CD4-positive, alpha-beta memory T cell (primary cell): ENCODE data around the gene TIMM10. TPM values are rescaled to one million over a fixed set of nuclear protein-coding genes. Genes with fewer than 3 reads are reported as not detected.
A peak's percentile ranks its signal among the peaks of the same experiment; 100 is the strongest.

ENCODE experiments used
- CTCF ChIA-PET: fragments of 350-600 bp; sonication (Branson Sonifier 250); formaldehyde crosslinking; loops from one replicate; lab custom pipeline; 2021; ENCODE audit warnings: inconsistent platforms; ENCODE audit not compliant: partially characterized antibody; lab: Charles Lee
- POLR2A ChIA-PET: fragments of 350-600 bp; sonication (Branson Sonifier 250); formaldehyde crosslinking; loops from one replicate; lab custom pipeline; 2021; ENCODE audit not compliant: partially characterized antibody; lab: Charles Lee
- DNase-seq, 5 donors: peaks; one replicate each; pipeline versions ENCODE4 v3.0.0 to v3.0.0-alpha.2; 2020 to 2022; ENCODE audit warnings: mixed read lengths in 1 of 5
- H3K27ac ChIP-seq: one replicate; pipeline ENCODE4 v1.7.0; 2013; ENCODE audit warnings: low read depth, low read length
- H3K27me3 ChIP-seq: 2 replicates; pipeline ENCODE4 v1.7.0; 2013; ENCODE audit warnings: mild to moderate bottlenecking, low read length, moderate library complexity; ENCODE audit not compliant: insufficient read depth
- H3K36me3 ChIP-seq: 2 replicates; pipeline ENCODE4 v1.7.0; 2013; ENCODE audit warnings: mild to moderate bottlenecking, low read length, moderate library complexity; ENCODE audit not compliant: insufficient read depth
- H3K4me1 ChIP-seq: 2 replicates; pipeline ENCODE4 v1.7.0; 2013; ENCODE audit warnings: mild to moderate bottlenecking, low read length, moderate library complexity; ENCODE audit not compliant: insufficient read depth
- H3K4me3 ChIP-seq, 2 donors: one replicate each; pipeline ENCODE4 v1.7.0; 2013; ENCODE audit warnings: low read length in 2 of 2, mild to moderate bottlenecking in 1 of 2
- H3K9me3 ChIP-seq, 2 donors: one replicate each; pipeline ENCODE4 v1.7.0; 2013; ENCODE audit warnings: low read length in 2 of 2, control low read depth in 1 of 2; ENCODE audit not compliant: control insufficient read depth in 1 of 2
- H3K27ac Mint-ChIP-seq, 7 donors: one replicate each; pipeline ENCODE4 v1.8.0; 2020 to 2021; ENCODE audit warnings: mixed read lengths in 7 of 7, mild to moderate bottlenecking in 6 of 7, inconsistent platforms in 3 of 7, moderate library complexity in 3 of 7
- H3K27me3 Mint-ChIP-seq, 2 donors: one replicate each; pipeline ENCODE4 v1.8.0; 2020 to 2021; ENCODE audit warnings: mixed read lengths in 2 of 2
- H3K36me3 Mint-ChIP-seq, 2 donors: one replicate each; pipeline ENCODE4 v1.8.0; 2020 to 2021; ENCODE audit warnings: mixed read lengths in 2 of 2, inconsistent platforms in 1 of 2, mild to moderate bottlenecking in 1 of 2
- H3K4me1 Mint-ChIP-seq, 4 donors: one replicate each; pipeline ENCODE4 v1.8.0; 2020 to 2021; ENCODE audit warnings: mixed read lengths in 4 of 4, mild to moderate bottlenecking in 1 of 4
- H3K4me3 Mint-ChIP-seq, 8 donors: one replicate each; pipeline ENCODE4 v1.8.0; 2020 to 2021; ENCODE audit warnings: mixed read lengths in 8 of 8, mild to moderate bottlenecking in 7 of 8, moderate library complexity in 6 of 8, inconsistent platforms in 3 of 8
- H3K9me3 Mint-ChIP-seq, 8 donors: one replicate each; pipeline ENCODE4 v1.8.0; 2020 to 2021; ENCODE audit warnings: mixed read lengths in 8 of 8, mild to moderate bottlenecking in 5 of 8, inconsistent platforms in 3 of 8, moderate library complexity in 1 of 8
- intact Hi-C: fragments of 100-400 bp; cut with micrococcal nuclease; formaldehyde crosslinking; loops from one replicate; pipeline ENCODE4 v1.15.1; 2023
- polyA plus RNA-seq, 2 donors: library from polyadenylated mRNA; unstranded; fragments of 300-500 nt; fragmentation: Illumina TruSeq; gene quantifications; one replicate each; pipeline ENCODE4 v1.2.3, GENCODE V29; 2021
- total RNA-seq, 2 experiments: library from RNA; stranded (reverse); gene quantifications; one replicate each; pipeline ENCODE4 v1.2.3, GENCODE V29; 2021

Gene TIMM10
- total and polyA plus RNA-seq, 4 experiments from 2014 or later: 30.4 to 62.1 (median 43.8) TPM

DNA sequence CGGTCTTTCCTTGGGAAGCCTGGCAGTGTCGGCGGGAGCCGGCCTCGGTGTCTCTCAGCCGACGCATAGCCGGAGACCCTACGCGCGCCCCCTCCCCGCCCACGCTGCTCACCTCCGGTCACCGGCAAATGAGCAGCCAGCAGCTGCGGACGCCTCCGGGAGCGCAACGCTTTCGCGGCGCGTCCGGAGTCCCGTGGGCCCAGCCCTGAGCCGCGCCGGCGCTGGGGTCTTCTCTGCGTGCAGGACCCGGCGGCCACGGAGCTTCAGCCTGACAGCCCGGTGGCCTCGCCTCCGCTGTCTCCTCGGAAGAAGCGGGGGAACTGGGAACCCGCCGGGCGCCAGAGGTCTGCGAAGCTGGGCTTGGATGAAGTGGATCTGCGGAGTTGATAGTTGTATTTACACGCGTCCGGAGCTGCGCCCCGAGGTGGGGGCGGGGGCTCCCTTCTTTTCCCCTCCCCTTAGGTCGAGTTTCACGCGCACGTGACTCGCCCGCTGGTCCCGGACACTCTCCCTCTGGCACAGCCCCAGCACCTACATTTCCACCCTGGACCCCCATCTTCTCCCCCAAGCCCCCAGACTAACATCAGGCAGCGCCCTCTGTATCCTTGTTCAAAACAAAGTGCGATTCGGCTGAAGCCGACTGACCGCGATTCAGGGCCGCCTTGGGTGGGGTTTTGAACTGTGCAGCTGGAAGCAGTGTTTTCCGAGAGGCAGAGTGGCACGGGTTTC lies 15.1 kb downstream of the TIMM10 start, which contains the start of gene SLC43A1:
Gene SLC43A1 (minus strand): TSS at position 371 of the 729 bp plus-strand sequence. CDS start 1,591 bp downstream, outside the sequence.
- Mint-ChIP-seq H3K9me3 (no peaks in the 10 kb centered on the region), H3K4me1 (peaks cover 17 to 32% (median 26%) of the 10 kb centered on the region in 4 donors), H3K27ac (peak within 1 kb of the TSS; percentile 78 to 95 (median 89)), H3K4me3 (peak within 1 kb of the TSS; percentile 97 to 99 (median 98)), H3K27me3 (no peaks in the 10 kb centered on the region), H3K36me3 (peaks cover 0 to 8% of the 10 kb centered on the region in 2 donors)
- Histone ChIP-seq H3K4me1 (peaks cover 22% of the 10 kb centered on the region), H3K27me3 (no peaks in the 10 kb centered on the region), H3K27ac (peak within 1 kb of the TSS; percentile 43), H3K9me3 (no peaks in the 10 kb centered on the region), H3K4me3 (peak within 1 kb of the TSS; percentile 69 to 84), H3K36me3 (no peaks in the 10 kb centered on the region)
- ChIA-PET POLR2A (interaction anchor here (0.9 to 3.7 kb wide), 11 partner anchors 9 to 226 kb away, joined by 3 to 23 read pairs (median 6); partner anchors contain the start of genes SELENOH, SSRP1, TIMM10 and TNKS1BP1), CTCF (interaction anchor here (1.1 to 25.5 kb wide), 8 partner anchors 10 to 129 kb away, joined by 4 to 848 read pairs (median 4); no protein-coding TSS in a partner anchor)
- intact Hi-C loops: no loop called here
- DNase-seq: peak in 2 of 5 donors; percentile 10 to 13

DNA sequence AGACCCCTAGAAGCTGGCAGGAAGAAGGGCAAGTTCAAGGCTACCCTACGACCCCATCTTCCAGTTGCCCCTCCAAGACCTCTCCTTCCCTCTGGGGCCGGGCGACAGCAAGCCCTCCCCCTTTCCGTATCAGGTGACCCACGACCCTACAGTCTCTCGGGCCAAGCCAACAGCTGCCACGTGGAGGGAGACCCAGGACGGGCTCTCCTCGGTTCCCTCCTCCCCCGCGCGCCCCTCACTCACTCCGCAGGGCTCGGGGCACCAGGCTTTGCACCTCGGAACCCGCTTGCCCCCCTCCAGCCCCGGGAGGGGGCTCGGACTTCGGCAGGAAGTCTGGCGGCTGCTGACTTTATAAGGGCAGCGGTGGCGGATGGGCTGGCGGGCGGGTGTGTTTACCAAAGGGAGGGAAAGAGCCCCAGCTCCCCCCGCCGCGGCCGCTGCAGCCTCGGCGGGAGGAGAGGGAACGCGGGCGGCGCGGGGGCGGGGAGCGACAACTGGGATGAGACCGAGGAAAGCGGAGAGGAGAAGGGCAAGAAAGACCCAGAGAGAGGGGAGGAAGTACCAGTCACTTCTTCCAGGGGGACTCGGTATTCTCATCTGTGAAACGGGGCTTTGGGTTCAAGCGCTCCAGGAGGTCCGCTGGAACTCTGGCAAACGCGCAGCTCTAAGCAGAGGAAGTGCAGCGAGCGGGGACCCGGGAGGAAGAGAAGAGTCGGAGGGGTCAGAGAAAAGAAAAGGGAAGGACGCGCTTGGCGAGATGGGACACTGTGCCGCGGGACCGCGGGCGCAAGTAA lies 15.8 kb downstream of the TIMM10 start:
- peaks cover 18 to 33% (median 26%) of the 10 kb centered on the region in 4 donors for H3K4me1 Mint-ChIP-seq
- POLR2A ChIA-PET: interaction anchor here (0.9 to 3.7 kb wide), 11 partner anchors 10 to 227 kb away, joined by 3 to 23 read pairs (median 6); partner anchors contain the start of genes SELENOH, SSRP1, TIMM10 and TNKS1BP1
- H3K27me3 Mint-ChIP-seq: no peaks in the 10 kb centered on the region
- intact Hi-C loops: loop anchor here (1.0 kb wide), 1 partner anchor 13 kb away; no protein-coding TSS in a partner anchor
- peak overlapping the region; percentile 51 to 95 (median 89) for H3K27ac Mint-ChIP-seq
- H3K9me3 Mint-ChIP-seq: no peaks in the 10 kb centered on the region
- H3K36me3 Mint-ChIP-seq: peaks cover 0 to 8% of the 10 kb centered on the region in 2 donors
- peaks cover 22% of the 10 kb centered on the region for H3K4me1 ChIP-seq
- no peaks in the 10 kb centered on the region for H3K9me3 ChIP-seq
- DNase-seq: peak in 4 of 5 donors; percentile 35 to 55 (median 40)
- H3K27ac ChIP-seq: peak overlapping the region; percentile 43
- H3K36me3 ChIP-seq: no peaks in the 10 kb centered on the region
- peak overlapping the region; percentile 97 to 99 (median 98) for H3K4me3 Mint-ChIP-seq
- H3K4me3 ChIP-seq: peak overlapping the region; percentile 69 to 84
- H3K27me3 ChIP-seq: no peaks in the 10 kb centered on the region
- CTCF ChIA-PET: interaction anchor here (1.1 to 25.5 kb wide), 8 partner anchors 9 to 130 kb away, joined by 4 to 848 read pairs (median 4); no protein-coding TSS in a partner anchor

DNA sequence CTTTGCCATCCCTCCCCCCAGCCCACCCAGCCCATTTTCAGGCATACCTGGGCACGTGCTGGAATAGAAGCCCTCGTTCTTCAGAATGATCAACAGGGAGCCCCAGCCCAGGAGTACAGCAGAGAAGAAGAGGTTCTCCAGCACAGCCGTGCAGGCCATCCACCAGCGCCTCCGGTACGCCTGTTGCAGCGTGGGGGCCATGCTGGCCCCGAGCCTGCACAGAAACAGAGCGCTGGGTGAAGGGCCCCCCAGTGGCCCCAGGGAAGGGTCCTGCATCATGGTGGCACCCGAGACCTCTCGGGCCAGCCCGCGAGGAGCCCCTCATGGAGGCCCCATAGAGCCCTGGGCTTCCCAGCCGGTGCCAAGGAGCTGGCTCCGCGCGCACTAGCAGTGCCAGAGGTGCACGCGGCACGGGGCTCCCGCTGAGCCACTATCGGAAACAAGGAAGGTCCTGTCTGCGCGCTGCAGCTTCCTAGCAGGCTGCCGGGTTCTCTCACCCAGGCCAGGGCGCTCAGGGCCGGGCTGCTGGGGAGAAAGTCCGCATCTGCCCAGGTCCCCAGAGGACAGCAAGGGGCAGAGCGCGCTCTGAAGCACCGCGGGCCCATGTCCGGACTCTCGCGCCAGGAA lies 16.5 kb downstream of the TIMM10 start:
- Mint-ChIP-seq H3K27ac (peak overlapping the region; percentile 52 to 95 (median 78)), H3K27me3 (no peaks in the 10 kb centered on the region), H3K4me3 (peak overlapping the region; percentile 97 to 99 (median 98)), H3K4me1 (peaks cover 18 to 37% (median 27%) of the 10 kb centered on the region in 4 donors), H3K9me3 (no peaks in the 10 kb centered on the region), H3K36me3 (peaks cover 0 to 8% of the 10 kb centered on the region in 2 donors)
- peaks cover 22% of the 10 kb centered on the region for H3K4me1 ChIP-seq
- no peaks in the 10 kb centered on the region for H3K27me3 ChIP-seq
- no peaks in the 10 kb centered on the region for H3K9me3 ChIP-seq
- peak in 3 of 5 donors; percentile 22 to 26 (median 24) for DNase-seq
- H3K4me3 ChIP-seq: peak overlapping the region; percentile 69 to 84
- intact Hi-C loops: loop anchor here (1.0 kb wide), 1 partner anchor 13 kb away; no protein-coding TSS in a partner anchor
- POLR2A ChIA-PET: interaction anchor here (0.9 to 3.7 kb wide), 9 partner anchors 12 to 228 kb away, joined by 3 to 23 read pairs (median 7); partner anchors contain the start of genes SELENOH, SSRP1, TIMM10 and TNKS1BP1
- CTCF ChIA-PET: interaction anchor here (1.1 to 25.5 kb wide), 8 partner anchors 9 to 228 kb away, joined by 4 to 848 read pairs (median 4); partner anchors contain the start of gene SELENOH
- peak overlapping the region; percentile 43 for H3K27ac ChIP-seq
- no peaks in the 10 kb centered on the region for H3K36me3 ChIP-seq

DNA sequence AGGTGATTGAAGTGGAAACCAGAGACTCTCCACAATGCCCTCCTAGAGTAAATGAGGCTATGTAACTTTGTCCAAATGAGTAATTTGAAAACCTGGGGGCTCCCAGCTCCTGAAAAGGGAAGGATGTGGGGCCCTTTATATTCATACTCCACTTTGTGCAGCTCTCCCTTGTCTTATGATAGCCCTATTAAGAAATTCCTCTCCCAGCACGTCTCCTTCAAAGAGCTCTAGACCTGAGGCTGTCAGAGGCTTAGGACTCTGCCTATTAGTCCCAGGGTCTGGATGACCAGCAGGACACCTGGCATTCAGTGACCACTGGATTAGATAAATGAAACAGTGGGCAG lies 17.1 kb downstream of the TIMM10 start:
- H3K27ac ChIP-seq: no peak overlapping the region
- CTCF ChIA-PET: interaction anchor here (1.5 to 25.5 kb wide), 4 partner anchors 14 to 228 kb away, joined by 4 to 848 read pairs (median 78); partner anchors contain the start of gene SELENOH
- peaks cover 18 to 37% (median 27%) of the 10 kb centered on the region in 4 donors for H3K4me1 Mint-ChIP-seq
- H3K36me3 ChIP-seq: no peaks in the 10 kb centered on the region
- no peaks in the 10 kb centered on the region for H3K9me3 Mint-ChIP-seq
- POLR2A ChIA-PET: interaction anchor here (2.5 to 3.7 kb wide), 3 partner anchors 14 to 228 kb away, joined by 9 to 23 read pairs (median 22); partner anchors contain the start of genes SELENOH and TIMM10
- peak overlapping the region; percentile 29 to 85 (median 74) for H3K27ac Mint-ChIP-seq
- H3K36me3 Mint-ChIP-seq: peaks cover 0 to 8% of the 10 kb centered on the region in 2 donors
- intact Hi-C loops: no loop called here
- H3K27me3 Mint-ChIP-seq: no peaks in the 10 kb centered on the region
- no peak overlapping the region for H3K4me3 ChIP-seq
- no peak for DNase-seq
- H3K4me3 Mint-ChIP-seq: peak overlapping the region; percentile 73 to 99 (median 80)
- peaks cover 22% of the 10 kb centered on the region for H3K4me1 ChIP-seq
- no peaks in the 10 kb centered on the region for H3K9me3 ChIP-seq
- no peaks in the 10 kb centered on the region for H3K27me3 ChIP-seq

DNA sequence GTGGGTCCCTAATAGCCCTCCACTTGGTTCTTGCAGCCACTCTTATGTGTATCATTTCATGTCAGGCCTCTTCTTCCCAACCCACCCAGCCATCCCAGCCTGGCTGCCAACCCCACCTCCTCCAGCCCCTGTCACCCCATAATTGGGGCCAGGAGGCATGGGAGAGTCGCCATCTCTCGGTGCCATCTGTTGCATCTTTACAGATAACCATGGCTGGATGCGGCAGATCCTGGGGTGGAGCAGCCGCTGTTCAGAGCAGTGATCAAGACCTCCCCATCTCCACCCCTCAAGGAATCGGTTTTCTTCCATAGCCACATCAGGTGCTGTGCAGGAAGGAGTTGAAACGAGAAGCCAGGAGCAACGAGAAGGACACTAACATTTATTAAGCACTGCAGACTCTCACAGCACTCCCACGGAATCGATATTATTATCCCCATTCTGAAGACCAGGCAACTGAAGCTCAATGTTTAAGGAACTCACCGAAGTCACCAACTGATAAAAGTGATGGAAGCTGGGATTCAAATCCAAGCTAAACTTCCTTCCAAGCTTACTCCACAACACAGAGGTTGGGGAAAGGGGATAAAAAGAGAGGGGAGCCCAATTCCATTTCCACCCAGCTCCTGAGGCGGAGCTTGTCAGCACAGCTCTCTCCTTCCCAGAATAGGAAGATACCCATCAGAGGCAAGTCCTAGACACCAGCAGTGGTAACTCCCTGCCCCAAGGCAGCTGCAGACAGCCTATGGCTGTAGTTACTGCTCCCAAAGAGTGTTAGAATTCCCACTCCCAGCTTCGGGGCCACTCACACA lies 17.7 kb downstream of the TIMM10 start:
- CTCF ChIA-PET: interaction anchor here (1.5 to 25.5 kb wide), 4 partner anchors 14 to 229 kb away, joined by 4 to 848 read pairs (median 78); partner anchors contain the start of gene SELENOH
- Mint-ChIP-seq H3K27me3 (no peaks in the 10 kb centered on the region), H3K4me3 (peak overlapping the region in 6 of 8 donors; percentile 37 to 97 (median 79)), H3K9me3 (no peaks in the 10 kb centered on the region), H3K36me3 (peaks cover 0 to 8% of the 10 kb centered on the region in 2 donors), H3K27ac (peak overlapping the region; percentile 17 to 78 (median 37)), H3K4me1 (peaks cover 20 to 37% (median 27%) of the 10 kb centered on the region in 4 donors)
- Histone ChIP-seq H3K27ac (no peak overlapping the region), H3K4me3 (no peak overlapping the region), H3K27me3 (no peaks in the 10 kb centered on the region), H3K4me1 (peaks cover 22% of the 10 kb centered on the region), H3K9me3 (no peaks in the 10 kb centered on the region), H3K36me3 (no peaks in the 10 kb centered on the region)
- intact Hi-C loops: no loop called here
- DNase-seq: no peak
- POLR2A ChIA-PET: no interaction called here
